Keratinocyte (primary cell): ENCODE measurements around the gene TSHZ2.

Experiments used
- EZH2 ChIP-seq: IDR thresholded peaks from one replicate; pipeline ENCODE4 v1.6.1; 2012; ENCODE audit warnings: inconsistent platforms, mild to moderate bottlenecking, low read length, moderate library complexity
- TF ChIP-seq, protein P1 (sequence below), 3 experiments: IDR thresholded peaks in 1 of 3; conservative IDR thresholded peaks in 1 of 3; optimal IDR thresholded peaks in 1 of 3; 2 replicates in 2 of 3; 3 replicates in 1 of 3; pipeline versions ENCODE3 to v1.5.1; 2011; ENCODE audit warnings: low read length in 3 of 3, mild to moderate bottlenecking in 3 of 3, moderate library complexity in 2 of 3, control low read depth in 1 of 3, inconsistent platforms in 1 of 3; ENCODE audit not compliant: insufficient read depth in 2 of 3; ENCODE audit errors: extremely low read depth in 1 of 3

DNA sequence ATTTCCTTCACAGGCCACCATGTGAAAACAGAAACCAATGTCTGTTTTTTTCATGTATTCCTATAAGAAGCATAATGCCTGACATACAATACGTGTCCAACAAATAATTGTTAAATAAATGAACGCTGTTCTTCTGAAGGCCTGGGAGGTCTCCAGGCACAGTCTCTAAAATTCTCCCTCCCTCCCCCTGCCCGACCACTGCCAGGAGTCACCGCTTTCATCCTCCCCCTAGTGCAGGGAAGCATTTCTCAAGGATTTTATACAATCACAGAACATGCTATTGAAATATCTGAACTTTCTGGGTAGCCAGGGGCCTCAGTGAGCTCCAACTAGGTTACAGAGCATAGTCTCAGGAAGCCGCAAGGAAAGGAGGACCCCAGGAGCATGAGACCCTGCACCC, 526.2 kb downstream of the TSHZ2 start:
- TF ChIP-seq, protein P1, sequence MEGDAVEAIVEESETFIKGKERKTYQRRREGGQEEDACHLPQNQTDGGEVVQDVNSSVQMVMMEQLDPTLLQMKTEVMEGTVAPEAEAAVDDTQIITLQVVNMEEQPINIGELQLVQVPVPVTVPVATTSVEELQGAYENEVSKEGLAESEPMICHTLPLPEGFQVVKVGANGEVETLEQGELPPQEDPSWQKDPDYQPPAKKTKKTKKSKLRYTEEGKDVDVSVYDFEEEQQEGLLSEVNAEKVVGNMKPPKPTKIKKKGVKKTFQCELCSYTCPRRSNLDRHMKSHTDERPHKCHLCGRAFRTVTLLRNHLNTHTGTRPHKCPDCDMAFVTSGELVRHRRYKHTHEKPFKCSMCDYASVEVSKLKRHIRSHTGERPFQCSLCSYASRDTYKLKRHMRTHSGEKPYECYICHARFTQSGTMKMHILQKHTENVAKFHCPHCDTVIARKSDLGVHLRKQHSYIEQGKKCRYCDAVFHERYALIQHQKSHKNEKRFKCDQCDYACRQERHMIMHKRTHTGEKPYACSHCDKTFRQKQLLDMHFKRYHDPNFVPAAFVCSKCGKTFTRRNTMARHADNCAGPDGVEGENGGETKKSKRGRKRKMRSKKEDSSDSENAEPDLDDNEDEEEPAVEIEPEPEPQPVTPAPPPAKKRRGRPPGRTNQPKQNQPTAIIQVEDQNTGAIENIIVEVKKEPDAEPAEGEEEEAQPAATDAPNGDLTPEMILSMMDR (optimal IDR thresholded peaks at IDR 0.05 in 1 of 3, IDR thresholded peaks at IDR 0.05 in 1 of 3, conservative IDR thresholded peaks at IDR 0.05 in 1 of 3; ENCODE audit: extremely low read depth in 1 of 3, insufficient read depth in 2 of 3, low read length in 3 of 3): no peak
- no peak for TF ChIP-seq EZH2
